ENCODE results near the gene MYT1.

The MYT1 gene

DNA sequence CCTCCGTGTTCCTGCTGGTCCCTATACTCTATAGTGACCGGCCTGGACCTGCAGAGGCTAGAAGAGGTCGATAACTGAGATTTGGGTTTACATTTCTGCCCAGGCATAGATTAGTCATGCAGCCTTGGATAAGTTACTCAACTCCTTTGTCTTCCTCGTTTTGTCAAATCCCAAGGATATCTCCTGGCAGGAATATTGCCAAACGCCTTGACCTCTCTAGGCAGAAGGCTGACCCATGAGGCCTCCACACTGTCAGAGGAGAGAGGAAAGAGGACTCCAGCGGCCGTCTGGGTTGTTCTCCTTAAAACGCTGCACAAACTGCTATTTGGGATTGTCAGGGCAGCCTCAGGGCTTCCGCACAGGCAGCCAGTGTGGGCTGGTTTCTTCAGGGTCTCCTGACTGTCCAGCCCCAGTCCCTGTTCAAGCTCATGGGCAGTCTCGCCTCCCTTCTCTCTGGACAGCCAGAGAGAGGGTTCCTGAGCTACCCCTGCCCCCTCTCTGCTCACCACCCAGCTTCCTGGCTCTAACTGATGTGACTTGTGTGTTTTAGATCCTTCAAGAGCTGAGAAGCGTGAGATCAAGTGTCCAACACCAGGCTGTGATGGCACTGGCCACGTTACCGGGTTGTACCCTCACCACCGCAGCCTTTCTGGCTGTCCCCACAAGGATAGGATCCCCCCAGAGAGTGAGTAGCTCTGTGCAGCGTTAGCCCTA, 46.6 kb downstream of the MYT1 start:
- Histone ChIP-seq H3K9ac (ENCODE audit: low read length) (no peak overlapping the region), H3K4me1 (ENCODE audit: insufficient read depth, low read length, severe bottlenecking) (peaks cover 8% of the 10 kb centered on the region), H3K4me3 (ENCODE audit: low read depth, low read length, poor library complexity, severe bottlenecking) (no peak overlapping the region), H3K27me3 (ENCODE audit: insufficient read depth, low read length) (no peaks in the 10 kb centered on the region), H4K20me1 (ENCODE audit: insufficient read depth, low read length) (no peaks in the 10 kb centered on the region), H3K9me3 (ENCODE audit: low read length) (no peaks in the 10 kb centered on the region), H3K36me3 (ENCODE audit: insufficient read depth, low read length) (no peaks in the 10 kb centered on the region), H2AFZ (ENCODE audit: low read length) (no peak overlapping the region), H3F3A (ENCODE audit: insufficient read depth, low read length) (no peaks in the 10 kb centered on the region), H3K9me2 (ENCODE audit: low read depth, low read length) (no peaks in the 10 kb centered on the region), H3K4me2 (ENCODE audit: low read length) (no peak overlapping the region), H3K79me2 (ENCODE audit: insufficient read depth, low read length) (no peaks in the 10 kb centered on the region), H3K27ac (ENCODE audit: low read depth, low read length, poor library complexity, severe bottlenecking) (no peak overlapping the region)
- no peak for TF ChIP-seq EZH2 (IDR thresholded peaks at IDR 0.05; ENCODE audit: borderline replicate concordance, low read length)
- TF ChIP-seq, protein P1, sequence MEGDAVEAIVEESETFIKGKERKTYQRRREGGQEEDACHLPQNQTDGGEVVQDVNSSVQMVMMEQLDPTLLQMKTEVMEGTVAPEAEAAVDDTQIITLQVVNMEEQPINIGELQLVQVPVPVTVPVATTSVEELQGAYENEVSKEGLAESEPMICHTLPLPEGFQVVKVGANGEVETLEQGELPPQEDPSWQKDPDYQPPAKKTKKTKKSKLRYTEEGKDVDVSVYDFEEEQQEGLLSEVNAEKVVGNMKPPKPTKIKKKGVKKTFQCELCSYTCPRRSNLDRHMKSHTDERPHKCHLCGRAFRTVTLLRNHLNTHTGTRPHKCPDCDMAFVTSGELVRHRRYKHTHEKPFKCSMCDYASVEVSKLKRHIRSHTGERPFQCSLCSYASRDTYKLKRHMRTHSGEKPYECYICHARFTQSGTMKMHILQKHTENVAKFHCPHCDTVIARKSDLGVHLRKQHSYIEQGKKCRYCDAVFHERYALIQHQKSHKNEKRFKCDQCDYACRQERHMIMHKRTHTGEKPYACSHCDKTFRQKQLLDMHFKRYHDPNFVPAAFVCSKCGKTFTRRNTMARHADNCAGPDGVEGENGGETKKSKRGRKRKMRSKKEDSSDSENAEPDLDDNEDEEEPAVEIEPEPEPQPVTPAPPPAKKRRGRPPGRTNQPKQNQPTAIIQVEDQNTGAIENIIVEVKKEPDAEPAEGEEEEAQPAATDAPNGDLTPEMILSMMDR (IDR thresholded peaks at IDR 0.05; ENCODE audit: low read length) = no peak; the same call in 1 of the 2 replicates

DNA sequence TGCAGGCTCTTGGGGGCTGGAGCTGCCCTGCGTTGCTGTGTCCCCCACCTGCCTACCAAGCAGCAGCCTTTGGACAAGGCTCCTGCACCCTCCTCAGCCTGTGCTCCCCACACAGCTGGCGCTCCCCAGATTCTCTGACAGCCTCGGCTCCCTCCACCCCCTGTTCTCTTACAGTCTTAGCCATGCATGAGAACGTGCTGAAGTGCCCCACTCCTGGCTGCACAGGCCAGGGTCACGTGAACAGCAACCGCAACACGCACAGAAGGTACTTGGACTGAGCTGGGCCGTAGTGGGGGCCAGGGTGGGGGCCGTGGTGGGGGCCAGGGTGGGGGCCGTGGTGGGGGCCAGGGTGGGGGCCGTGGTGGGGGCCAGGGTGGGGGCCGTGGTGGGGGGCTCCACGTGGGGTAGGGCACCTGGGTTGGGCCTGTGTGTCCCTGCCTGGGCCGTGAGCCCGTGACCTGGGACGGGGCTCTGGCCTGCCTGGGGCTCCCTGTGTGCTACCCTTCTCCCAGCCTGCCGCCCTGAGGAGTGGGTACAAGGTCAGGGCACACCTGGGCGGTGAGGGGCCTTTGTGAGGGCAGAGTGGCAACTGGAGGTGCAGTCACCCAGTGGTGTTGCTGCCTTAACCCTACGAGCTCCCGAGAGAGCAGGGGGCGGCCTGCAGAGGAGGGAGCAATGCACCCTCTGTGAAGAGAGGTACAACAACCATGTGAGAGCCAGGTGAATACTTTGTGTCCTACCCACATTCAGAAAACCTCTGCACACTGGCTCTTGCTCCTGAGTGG, 47.8 kb downstream of the MYT1 start:
- H3K9ac ChIP-seq (ENCODE audit: low read length) = no peak overlapping the region
- no peak overlapping the region for H3K27ac ChIP-seq (ENCODE audit: low read depth, low read length, poor library complexity, severe bottlenecking)
- TF ChIP-seq EZH2 (IDR thresholded peaks at IDR 0.05; ENCODE audit: borderline replicate concordance, low read length) = no peak
- TF ChIP-seq, protein P1 (IDR thresholded peaks at IDR 0.05; ENCODE audit: low read length) = no peak
- no peaks in the 10 kb centered on the region for H3K27me3 ChIP-seq (ENCODE audit: insufficient read depth, low read length)
- no peak overlapping the region for H3K4me3 ChIP-seq (ENCODE audit: low read depth, low read length, poor library complexity, severe bottlenecking)
- no peaks in the 10 kb centered on the region for H3K79me2 ChIP-seq (ENCODE audit: insufficient read depth, low read length)
- no peaks in the 10 kb centered on the region for H3F3A ChIP-seq (ENCODE audit: insufficient read depth, low read length)
- H3K36me3 ChIP-seq (ENCODE audit: insufficient read depth, low read length) = no peaks in the 10 kb centered on the region
- H3K9me2 ChIP-seq (ENCODE audit: low read depth, low read length) = no peaks in the 10 kb centered on the region
- no peaks in the 10 kb centered on the region for H4K20me1 ChIP-seq (ENCODE audit: insufficient read depth, low read length)
- H3K4me1 ChIP-seq (ENCODE audit: insufficient read depth, low read length, severe bottlenecking) = peaks cover 8% of the 10 kb centered on the region
- no peaks in the 10 kb centered on the region for H3K9me3 ChIP-seq (ENCODE audit: low read length)
- H2AFZ ChIP-seq (ENCODE audit: low read length) = no peak overlapping the region
- H3K4me2 ChIP-seq (ENCODE audit: low read length) = no peak overlapping the region

DNA sequence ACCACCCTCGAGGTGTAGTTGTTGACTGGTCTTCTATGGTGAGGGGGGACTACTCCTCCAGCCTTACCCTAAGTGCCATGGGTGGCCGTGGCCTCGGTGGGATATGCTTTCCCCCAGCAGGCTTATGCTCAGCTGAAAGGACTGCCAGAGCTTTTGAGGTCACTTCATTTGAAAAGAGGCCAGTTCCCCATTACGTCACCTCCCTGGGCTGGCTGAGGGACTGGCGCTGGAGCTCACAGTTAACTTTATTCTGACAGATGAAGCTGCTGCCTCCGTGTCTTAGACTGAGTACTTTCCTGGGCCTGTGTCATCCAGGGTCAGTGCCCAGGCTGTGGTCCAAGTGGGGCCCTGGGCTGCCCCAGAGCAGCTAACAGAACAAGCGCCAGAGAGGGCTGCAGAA, 48.5 kb downstream of the MYT1 start:
- Histone ChIP-seq H3K4me2 (ENCODE audit: low read length) (no peak overlapping the region), H3K27me3 (ENCODE audit: insufficient read depth, low read length) (no peaks in the 10 kb centered on the region), H3F3A (ENCODE audit: insufficient read depth, low read length) (no peaks in the 10 kb centered on the region), H3K9ac (ENCODE audit: low read length) (no peak overlapping the region), H3K27ac (ENCODE audit: low read depth, low read length, poor library complexity, severe bottlenecking) (no peak overlapping the region), H3K36me3 (ENCODE audit: insufficient read depth, low read length) (no peaks in the 10 kb centered on the region), H3K9me2 (ENCODE audit: low read depth, low read length) (no peaks in the 10 kb centered on the region), H3K4me3 (ENCODE audit: low read depth, low read length, poor library complexity, severe bottlenecking) (no peak overlapping the region), H3K9me3 (ENCODE audit: low read length) (no peaks in the 10 kb centered on the region), H4K20me1 (ENCODE audit: insufficient read depth, low read length) (no peaks in the 10 kb centered on the region), H3K79me2 (ENCODE audit: insufficient read depth, low read length) (no peaks in the 10 kb centered on the region), H2AFZ (ENCODE audit: low read length) (no peak overlapping the region), H3K4me1 (ENCODE audit: insufficient read depth, low read length, severe bottlenecking) (peaks cover 8% of the 10 kb centered on the region)
- TF ChIP-seq, protein P1 (IDR thresholded peaks at IDR 0.05; ENCODE audit: low read length) = no peak
- TF ChIP-seq EZH2 (IDR thresholded peaks at IDR 0.05; ENCODE audit: borderline replicate concordance, low read length) = no peak

Measured in OCI-LY1 (cell line).